LNCAP (cell line): ENCODE measurements around the gene ATG2B.

Source experiments
- TF ChIP-seq, protein P1 (sequence below): fragments of 450-650 bp; IDR thresholded peaks from 2 replicates; pipeline ENCODE4 v1.5.1; 2017; ENCODE audit warnings: mild to moderate bottlenecking

The ATG2B gene

DNA sequence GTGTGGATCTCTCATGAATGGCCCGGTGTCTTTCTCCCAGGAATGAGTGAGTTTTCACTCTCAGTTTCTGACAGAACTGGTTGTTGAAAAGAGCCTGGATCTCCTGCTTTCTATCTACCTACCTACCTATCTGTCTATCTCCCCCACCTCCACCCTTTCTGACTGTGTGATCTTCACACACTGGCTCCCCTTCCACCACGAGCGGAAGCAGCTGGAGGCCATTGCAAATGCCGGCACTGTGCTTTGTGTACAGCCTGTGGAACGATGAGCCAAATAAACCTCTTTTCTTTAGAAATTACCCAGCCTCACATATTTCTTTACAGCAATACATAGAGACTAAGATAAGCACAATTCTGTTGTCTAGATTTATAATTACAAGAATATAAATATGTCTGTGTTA is 7.4 kb upstream of the ATG2B start:
- TF ChIP-seq, protein P1, sequence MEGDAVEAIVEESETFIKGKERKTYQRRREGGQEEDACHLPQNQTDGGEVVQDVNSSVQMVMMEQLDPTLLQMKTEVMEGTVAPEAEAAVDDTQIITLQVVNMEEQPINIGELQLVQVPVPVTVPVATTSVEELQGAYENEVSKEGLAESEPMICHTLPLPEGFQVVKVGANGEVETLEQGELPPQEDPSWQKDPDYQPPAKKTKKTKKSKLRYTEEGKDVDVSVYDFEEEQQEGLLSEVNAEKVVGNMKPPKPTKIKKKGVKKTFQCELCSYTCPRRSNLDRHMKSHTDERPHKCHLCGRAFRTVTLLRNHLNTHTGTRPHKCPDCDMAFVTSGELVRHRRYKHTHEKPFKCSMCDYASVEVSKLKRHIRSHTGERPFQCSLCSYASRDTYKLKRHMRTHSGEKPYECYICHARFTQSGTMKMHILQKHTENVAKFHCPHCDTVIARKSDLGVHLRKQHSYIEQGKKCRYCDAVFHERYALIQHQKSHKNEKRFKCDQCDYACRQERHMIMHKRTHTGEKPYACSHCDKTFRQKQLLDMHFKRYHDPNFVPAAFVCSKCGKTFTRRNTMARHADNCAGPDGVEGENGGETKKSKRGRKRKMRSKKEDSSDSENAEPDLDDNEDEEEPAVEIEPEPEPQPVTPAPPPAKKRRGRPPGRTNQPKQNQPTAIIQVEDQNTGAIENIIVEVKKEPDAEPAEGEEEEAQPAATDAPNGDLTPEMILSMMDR: no peak

DNA sequence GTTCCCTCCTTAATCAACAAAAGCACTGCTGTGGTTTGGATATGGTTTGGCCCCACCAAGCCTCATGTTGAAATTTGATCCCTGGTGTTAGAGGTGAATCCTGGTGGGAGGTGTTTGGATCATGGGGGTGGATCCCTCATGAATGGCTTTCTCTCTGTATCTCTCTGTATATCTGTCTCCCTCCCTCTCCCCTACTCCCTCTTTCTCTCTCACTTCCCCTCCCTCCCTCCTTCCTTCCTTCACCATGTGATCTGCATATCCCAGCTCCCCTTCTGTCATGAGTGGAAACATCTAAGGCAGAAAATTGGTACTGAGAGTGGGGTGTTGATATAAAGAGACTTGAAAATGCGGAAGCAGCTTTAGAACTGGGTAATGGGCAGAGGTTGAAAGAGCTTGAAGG is 5.4 kb upstream of the ATG2B start:
- TF ChIP-seq, protein P1: no peak

DNA sequence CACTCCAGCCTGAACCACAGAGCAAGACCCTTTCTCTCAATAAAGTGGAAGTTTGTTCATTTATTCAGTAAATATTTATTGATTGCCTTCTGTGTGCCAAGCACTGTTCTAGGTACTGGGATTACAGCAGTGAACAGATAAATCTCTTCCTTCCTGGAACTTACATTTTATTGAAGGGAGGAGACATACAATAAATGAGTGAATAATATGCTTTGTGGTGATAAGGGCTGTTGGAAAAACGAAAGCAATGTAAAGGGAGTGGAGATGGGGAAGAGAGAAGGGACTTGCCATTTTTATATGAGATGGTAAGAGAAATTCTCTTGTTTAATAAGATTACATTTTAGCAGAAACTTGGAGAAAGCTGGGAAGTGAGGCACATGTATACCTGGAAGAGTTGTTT is 1.8 kb upstream of the ATG2B start:
- TF ChIP-seq, protein P1: no peak

DNA sequence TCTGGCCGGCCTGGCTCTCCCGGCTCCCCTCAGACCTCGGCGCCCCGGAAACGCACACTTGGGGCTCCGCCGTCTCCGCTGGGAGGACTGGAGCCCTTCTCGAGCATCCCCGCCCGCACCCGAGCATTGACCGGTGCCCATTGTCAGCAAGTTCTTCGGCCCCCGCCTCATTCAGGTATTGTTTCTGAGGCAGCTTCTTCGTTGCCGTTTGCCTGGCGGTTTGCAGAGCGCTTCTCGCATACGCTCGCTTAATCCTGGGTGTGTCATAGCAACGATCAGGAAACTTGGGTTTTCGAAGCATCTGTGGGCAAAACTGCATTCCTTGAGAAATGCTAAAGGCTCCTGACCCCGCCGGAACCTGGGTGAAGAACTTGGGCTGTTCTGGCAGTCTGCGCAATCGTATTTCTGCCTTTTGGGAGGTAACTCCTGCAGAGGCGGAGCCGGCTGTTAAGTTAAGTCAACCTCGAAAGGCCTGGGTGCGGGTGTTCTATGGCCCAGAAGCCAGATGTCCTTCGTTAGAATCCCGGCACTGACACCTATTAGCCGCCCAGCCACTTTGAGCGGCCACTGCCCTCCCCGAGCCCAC is 703 bp upstream of the ATG2B start:
- TF ChIP-seq, protein P1: no peak

DNA sequence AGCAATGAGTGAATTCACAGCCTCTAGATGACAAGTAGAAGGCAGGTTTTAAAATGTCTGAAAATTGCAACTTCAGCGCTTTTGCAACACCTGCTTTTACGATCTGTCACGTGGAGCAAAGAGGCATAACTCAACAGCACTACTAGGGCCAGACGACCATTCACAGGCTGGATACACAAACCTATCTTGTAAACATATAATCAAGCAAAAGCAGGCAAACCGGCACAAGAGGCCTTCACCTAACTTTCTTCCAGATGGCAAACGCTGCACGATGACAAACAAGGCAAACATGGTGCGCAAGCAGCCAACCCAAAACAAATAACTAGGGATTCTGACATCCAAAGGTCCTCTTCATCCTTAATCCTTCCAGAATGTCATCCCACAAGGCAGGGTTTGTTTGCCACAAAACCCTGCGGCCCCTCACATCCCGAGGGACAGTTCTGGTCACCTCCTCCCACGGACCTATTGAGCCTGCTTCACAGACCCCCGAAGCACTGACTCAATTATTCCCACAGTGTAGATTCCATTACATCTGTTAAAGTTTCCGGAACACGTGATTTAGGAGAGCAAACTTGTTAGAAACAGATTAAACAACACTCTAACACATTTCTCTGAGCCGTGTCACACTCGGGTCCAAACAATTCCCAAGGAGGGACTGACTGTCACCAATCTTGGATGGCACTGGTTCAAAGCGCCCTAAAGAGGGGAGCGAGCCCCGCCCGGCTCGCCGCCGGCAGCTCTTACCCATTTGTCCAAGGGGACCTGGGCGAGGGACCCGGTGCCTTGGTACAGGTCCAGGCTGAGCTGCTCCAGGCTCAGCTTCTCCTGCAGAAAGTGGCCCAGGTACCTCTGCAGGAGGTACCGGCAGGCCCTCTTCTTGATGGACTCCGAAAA is 823 bp downstream of the ATG2B start:
- TF ChIP-seq, protein P1: no peak

DNA sequence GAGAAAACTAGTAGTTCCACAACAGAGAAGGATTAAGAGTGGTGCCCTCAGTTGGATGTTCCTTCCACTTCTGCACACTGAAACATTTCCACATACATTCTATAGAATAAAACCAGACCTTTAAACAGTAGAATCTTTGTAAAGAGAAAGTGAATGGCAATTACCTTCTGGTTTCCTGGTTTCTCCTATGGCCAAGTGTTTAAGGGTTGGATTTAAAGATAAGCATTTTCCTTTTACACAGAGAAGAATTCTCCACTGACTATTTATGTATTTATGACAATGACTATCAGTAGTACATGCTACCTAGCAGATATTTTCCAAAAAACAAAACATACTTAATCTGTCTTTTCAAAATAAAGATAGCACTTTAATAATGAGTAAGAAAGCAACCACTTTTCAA is 3.2 kb downstream of the ATG2B start:
- TF ChIP-seq, protein P1: no peak

DNA sequence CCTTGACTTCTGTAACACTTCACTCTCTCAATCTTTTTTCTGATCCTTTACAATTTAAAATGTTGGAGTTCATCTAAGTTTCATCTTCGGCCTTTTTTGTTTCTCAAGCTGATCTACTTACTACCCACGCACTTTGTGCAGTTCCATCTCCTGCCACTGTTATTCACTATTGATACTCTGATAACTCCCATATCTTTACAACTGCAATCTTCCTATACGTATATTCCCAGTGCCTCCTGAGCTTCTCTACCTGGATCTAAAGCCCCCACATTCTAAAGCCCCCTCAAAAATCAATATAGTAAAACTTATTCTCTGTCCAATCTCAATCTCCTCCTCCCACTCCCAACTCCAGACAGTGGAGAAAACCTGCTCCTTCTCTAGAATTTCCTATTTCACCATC is 5.9 kb downstream of the ATG2B start:
- TF ChIP-seq, protein P1: no peak
